ENCODE measurements around the gene PRKCE.
"Not testable (repeated sequence)": the region's sequence is repeated elsewhere in the genome, so short reads cannot be mapped to it uniquely, and the experiment has no call there.

The PRKCE gene

DNA sequence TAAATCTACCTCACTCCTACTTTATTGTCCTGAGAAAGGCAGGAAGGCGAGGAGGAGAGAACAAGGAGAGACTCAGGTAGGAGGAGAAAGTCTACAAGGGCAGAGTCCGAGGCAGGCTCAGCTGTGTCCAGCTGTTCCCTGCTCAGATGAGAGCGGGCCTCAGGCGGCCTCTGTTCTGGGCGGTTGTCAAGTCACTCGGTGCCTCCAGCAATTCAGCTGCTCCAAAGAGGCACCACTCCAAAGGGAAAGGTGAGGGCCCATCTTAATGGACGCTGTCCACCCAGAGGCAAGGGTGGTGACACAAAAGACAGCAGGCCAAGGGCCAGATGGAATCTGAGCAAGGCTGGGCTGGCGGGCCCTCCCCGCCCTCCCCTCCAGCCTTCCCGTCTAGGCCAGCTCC lies 544.3 kb downstream of the PRKCE start:
- no peak for DNase-seq (ENCODE audit: low read depth)

- no peak for DNase-seq (ENCODE audit: low read depth)
Measured at GRCh38 chr2:46196871-46197462, 545.5 kb downstream of the PRKCE start.

- no peak for DNase-seq (ENCODE audit: low read depth)
Measured at GRCh38 chr2:46197672-46198071, 546.2 kb downstream of the PRKCE start.

- DNase-seq (ENCODE audit: low read depth): no peak
Measured at GRCh38 chr2:46198164-46198883, 546.8 kb downstream of the PRKCE start.

DNA sequence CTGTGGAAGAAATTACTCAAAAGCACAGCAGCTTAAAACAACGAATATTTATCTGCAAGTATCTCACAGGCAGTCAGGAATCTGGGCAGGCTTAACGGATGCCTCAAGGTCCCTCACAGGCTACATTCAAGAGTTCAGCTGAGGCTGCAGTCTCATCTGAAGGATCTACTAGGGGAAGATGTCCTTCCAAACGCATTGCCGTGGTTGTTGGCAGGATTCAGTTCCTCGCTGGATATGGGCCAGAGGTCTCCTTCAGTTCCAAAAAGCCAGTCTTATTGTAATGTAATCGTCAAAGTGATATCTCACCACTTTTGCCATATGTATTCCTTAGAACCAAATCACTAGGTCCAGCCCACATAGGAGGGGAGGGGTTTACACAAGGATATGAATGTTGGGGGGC lies 547.5 kb downstream of the PRKCE start:
- DNase-seq (ENCODE audit: low read depth): no peak

- DNase-seq (ENCODE audit: low read depth): no peak
Measured at GRCh38 chr2:46200100-46200690, 548.7 kb downstream of the PRKCE start.

DNA sequence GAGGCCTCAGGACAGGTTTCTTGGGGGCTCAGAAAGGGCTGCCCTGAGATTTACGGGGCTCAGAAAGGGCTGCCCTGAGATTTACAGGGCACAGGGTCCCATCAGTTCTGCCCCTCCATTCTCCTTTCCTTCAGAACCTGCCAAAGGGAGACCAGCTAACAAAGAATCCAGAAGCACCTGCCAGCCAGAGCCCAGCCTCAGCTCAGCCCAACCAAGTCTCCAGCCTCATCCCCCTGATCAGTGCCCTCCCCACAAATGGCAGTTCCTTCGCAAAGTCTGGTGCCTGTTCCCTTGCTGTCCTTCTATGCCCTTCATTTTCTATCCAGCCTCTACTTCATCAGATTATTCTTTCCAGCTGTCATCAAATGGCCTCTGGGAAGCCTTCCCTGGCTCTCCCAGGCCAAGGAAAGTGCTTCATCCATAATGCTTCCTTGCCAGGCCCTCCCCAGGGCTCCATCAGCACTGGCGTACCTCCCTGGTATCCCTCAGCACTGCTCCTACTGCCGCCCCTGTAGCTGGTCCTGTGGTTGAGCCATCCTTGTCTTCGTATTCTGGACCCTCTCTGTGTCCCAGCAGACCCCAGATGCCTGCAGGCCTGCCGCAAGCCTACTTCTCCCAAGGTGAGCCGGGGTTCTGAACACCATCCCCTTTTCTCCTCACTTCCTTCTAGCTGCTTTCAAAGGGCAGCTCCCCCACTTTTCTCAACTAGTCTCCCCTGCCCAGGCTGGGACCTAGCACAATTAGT lies 549.6 kb downstream of the PRKCE start:
- no peak for DNase-seq (ENCODE audit: low read depth)

DNA sequence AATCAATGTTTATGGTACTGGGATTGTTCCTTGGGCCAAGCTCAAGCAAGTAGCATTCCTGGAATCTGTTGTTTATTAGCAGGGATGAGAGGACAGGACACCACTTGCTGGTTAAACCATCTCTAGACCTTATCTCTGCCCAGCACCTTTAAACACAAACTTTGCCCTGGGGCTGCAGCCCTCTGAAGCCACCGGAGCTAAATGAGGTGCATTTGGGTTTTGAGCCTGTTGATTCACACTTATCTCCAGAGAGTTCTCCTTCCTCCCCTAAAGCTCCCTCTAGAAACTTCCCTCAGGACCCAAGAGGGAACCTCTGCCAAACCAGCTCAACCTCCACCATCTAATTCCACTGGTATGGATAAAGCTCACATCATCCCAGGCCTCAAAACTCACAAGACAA lies 551.0 kb downstream of the PRKCE start:
- no peak for DNase-seq (ENCODE audit: low read depth)

GRCh38 chr2:46202987-46203386 lies 551.5 kb downstream of the PRKCE start:
- no peak for DNase-seq (ENCODE audit: low read depth)

DNA sequence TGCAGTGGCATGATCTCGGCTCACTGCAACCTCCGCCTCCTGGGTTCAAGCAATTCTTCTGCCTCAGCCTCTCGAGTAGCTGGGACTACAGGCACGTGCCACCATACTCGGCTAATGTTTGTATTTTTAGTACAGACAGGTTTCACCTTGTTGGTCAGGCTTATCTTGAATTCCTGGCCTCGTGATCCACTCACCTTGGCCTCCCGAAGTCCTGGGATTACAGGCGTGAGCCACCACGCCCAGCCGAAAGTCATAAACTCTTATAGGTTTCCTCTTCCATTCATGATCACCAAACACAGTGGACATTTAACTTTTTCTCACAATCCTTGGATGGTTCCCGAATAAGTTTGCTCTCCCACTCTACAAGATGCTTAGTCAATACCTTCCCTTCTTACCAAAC lies 552.2 kb downstream of the PRKCE start:
- DNase-seq (ENCODE audit: low read depth): not testable (repeated sequence)

- DNase-seq (ENCODE audit: low read depth): no peak
Measured at GRCh38 chr2:46207591-46207990, 556.1 kb downstream of the PRKCE start.

- no peak for DNase-seq (ENCODE audit: low read depth)
Measured at GRCh38 chr2:46208766-46209165, 557.3 kb downstream of the PRKCE start.

GRCh38 chr2:46210063-46210462 lies 558.6 kb downstream of the PRKCE start:
- DNase-seq (ENCODE audit: low read depth): no peak

- no peak for DNase-seq (ENCODE audit: low read depth)
Measured at GRCh38 chr2:46211461-46211860, 560.0 kb downstream of the PRKCE start.

- DNase-seq (ENCODE audit: low read depth): no peak
Measured at GRCh38 chr2:46213906-46214305, 562.4 kb downstream of the PRKCE start.

DNA sequence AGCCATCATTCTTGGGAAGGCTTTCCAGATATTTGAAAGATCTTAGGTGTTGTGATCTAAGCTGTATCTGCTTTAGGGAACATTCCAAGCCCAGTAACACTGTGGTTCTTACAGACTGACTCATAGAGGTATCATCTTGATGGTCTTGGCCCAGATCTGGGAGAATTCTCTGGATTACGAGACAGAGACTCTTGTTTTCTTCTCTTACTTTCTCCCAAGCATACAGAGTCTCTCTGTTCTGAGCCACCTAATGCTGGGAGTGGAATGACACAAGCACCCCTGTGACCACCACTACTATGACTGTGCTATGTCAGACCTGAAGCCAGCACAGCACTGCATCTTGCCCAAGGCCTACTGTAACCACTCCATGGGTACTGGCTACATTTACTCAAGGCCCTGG lies 564.7 kb downstream of the PRKCE start:
- peak; percentile 38 for DNase-seq (ENCODE audit: low read depth)

GRCh38 chr2:46223514-46223913 lies 572.0 kb downstream of the PRKCE start:
- not testable (repeated sequence) for DNase-seq (ENCODE audit: low read depth)

GRCh38 chr2:46225150-46225625 lies 573.7 kb downstream of the PRKCE start:
- no peak for DNase-seq (ENCODE audit: low read depth)

- DNase-seq (ENCODE audit: low read depth): no peak
Measured at GRCh38 chr2:46225730-46226129, 574.3 kb downstream of the PRKCE start.

DNA sequence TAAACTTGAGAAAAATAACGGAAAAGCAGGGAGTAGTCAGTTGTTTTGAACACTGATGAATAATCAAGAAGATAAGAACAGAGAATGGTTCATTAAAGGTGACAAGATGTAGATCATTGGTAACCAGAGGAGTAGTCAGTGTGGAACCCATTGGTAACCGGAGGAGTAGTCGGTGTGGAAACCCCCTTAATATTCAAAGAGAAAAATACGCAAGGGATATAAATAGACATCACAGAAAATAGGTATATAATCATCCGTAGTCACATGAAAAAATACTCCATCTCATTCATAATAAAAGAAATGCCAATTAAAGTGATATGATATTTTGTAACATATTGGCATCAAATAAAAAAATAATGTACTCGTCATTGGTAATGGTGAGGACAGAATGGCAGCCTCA lies 575.1 kb downstream of the PRKCE start:
- no peak for DNase-seq (ENCODE audit: low read depth)

- no peak for DNase-seq (ENCODE audit: low read depth)
Measured at GRCh38 chr2:46227022-46227421, 575.5 kb downstream of the PRKCE start.

DNA sequence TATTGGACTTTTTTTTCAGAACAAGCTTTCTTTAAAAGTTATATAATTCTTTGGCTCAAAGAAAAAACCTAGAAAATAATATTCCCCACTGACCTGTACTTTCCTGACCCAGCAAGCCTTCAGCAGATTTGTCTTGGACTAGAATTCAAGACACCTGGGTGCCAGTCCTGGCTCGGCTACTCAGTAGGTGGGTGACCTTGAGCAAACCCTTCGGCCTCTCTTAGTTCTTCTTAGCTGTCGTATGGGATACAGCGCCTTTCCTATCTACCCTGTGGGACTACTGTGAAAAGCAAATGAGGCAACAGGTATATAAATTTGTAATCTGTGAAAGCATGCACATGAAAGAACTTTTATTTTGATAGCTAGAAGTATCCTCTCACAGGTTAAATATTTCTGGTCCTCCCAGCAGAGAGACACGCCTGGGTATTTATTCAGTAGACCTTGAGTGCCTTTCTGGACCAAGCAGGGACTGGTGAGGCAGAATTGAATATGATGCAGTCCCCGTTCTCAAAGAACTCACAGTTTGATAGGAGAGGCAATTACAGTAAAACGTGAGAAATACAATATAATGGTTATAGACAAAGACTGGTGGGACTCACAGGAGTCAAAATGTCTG lies 576.3 kb downstream of the PRKCE start:
- DNase-seq (ENCODE audit: low read depth): no peak
